Vagina (tissue), 2 donors: Measurements from ENCODE around the gene NACC2.

Experiments
- POLR2AphosphoS5 ChIP-seq, 2 donors: sonication (generic); formaldehyde crosslinking; IDR thresholded peaks; one replicate each; pipeline ENCODE4 v1.9.0; 2017; ENCODE audit warnings: antibody characterized with exemption in 2 of 2, mild to moderate bottlenecking in 2 of 2, low read depth in 1 of 2; ENCODE audit not compliant: insufficient read depth in 1 of 2
- TF ChIP-seq, protein P1 (sequence below), 3 experiments: fragments of 450-650 bp in 2 of 3; fragments of 200-600 bp in 1 of 3; sonication (generic) in 1 of 3; IDR thresholded peaks; one replicate each; pipeline ENCODE4 v1.5.1; 2017 to 2019; ENCODE audit warnings: antibody characterized with exemption in 3 of 3, mild to moderate bottlenecking in 2 of 3, moderate library complexity in 2 of 3

DNA sequence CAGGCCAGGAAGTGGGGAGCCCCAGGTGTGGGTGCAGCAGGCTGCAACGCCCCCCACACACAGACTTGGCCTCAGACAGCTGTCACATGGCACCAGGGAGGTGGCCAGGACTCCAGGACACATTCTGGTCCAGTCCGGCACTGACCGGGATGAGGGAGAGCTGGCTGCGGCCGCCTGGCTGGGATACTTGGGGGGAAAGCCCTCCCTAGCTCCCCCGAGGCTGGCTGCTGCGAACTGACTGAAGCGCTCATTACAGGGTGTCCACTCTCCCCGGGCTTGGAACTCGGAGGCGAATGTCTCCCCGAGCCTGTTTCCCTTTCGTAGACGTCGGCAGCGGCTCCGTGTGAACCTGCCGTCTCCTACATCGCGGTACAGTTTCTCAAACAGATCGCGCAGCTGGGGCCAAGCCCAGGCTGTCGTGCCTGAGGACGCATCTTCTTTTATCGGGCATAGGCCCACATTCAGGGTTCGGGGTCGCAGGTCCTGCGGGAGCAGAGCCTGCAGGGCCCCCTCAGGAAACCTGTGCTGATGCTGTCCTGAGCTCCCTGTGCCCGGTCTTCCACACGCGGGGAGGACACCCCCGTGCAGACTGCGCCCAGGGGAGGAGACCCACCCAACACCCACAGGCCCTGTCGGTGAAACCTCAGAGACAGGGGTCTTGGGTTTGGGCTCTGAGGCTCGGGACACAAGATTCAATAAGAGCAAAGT is 19.8 kb downstream of the NACC2 start:
- TF ChIP-seq POLR2AphosphoS5 (IDR thresholded peaks at IDR 0.05; ENCODE audit: insufficient read depth in 1 of 2, low read depth in 1 of 2), result no peak
- TF ChIP-seq, protein P1, sequence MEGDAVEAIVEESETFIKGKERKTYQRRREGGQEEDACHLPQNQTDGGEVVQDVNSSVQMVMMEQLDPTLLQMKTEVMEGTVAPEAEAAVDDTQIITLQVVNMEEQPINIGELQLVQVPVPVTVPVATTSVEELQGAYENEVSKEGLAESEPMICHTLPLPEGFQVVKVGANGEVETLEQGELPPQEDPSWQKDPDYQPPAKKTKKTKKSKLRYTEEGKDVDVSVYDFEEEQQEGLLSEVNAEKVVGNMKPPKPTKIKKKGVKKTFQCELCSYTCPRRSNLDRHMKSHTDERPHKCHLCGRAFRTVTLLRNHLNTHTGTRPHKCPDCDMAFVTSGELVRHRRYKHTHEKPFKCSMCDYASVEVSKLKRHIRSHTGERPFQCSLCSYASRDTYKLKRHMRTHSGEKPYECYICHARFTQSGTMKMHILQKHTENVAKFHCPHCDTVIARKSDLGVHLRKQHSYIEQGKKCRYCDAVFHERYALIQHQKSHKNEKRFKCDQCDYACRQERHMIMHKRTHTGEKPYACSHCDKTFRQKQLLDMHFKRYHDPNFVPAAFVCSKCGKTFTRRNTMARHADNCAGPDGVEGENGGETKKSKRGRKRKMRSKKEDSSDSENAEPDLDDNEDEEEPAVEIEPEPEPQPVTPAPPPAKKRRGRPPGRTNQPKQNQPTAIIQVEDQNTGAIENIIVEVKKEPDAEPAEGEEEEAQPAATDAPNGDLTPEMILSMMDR (IDR thresholded peaks at IDR 0.05), result no peak
